Ramos (cell line): ENCODE data around the gene PRXL2A.
"Not testable (repeated sequence)": the region's sequence is repeated elsewhere in the genome, so short reads cannot be mapped to it uniquely, and the experiment has no call there.

Experiments used
- in situ Hi-C: fragments of 300-500 bp; cut with MboI; formaldehyde crosslinking; loops from one replicate; pipeline ENCODE4 v1.14.3; 2022; ENCODE audit warnings: low sequenced_read_pairs; ENCODE audit not compliant: unreplicated experiment

Gene PRXL2A, protein sequence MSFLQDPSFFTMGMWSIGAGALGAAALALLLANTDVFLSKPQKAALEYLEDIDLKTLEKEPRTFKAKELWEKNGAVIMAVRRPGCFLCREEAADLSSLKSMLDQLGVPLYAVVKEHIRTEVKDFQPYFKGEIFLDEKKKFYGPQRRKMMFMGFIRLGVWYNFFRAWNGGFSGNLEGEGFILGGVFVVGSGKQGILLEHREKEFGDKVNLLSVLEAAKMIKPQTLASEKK

DNA sequence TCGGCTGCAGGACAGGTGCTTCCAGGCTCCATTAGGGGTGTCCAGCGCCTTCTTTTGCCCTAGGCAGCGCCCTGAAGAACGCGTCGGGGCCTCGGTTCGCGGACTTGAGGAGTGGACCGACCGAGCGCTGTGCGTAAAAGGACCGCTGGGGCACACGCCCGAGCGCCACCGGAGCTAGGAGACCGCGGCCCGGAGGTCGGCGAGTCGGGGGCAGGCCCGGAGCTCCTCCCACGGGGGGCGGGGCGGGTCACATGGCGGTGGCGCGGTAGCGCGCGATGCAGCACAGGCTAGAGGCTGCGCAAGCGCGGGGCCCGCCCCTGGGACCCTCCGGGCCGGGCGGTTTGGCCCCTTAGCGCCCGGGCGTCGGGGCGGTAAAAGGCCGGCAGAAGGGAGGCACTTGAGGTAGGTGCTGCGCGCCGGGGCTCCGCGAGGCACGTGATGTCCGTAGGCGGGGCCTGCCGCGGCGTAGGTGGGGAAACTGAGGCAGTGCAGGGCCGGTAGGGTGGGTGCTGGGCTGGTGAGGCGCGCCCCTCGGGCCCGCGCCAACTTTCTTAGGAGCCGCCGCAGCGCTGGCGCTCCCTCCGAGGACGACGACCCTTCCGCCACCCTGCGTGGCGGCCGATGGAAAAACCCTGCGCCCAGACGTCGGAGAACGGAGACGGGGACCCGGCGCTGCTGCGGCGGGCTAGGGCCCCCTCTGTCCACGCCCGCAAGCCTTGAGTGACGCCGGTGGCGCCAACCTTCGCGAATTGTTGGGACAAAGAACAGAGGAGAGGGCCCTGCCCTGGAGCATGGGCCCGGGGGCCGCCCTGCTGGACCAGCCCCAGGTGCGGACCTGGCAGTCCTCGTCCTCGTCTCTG is at the start of gene PRXL2A:
PRXL2A (plus strand) TSS at position 310 of the 860 bp plus-strand sequence. CDS start 11,917 bp downstream, outside the sequence.
- in situ Hi-C loops: no loop called here

DNA sequence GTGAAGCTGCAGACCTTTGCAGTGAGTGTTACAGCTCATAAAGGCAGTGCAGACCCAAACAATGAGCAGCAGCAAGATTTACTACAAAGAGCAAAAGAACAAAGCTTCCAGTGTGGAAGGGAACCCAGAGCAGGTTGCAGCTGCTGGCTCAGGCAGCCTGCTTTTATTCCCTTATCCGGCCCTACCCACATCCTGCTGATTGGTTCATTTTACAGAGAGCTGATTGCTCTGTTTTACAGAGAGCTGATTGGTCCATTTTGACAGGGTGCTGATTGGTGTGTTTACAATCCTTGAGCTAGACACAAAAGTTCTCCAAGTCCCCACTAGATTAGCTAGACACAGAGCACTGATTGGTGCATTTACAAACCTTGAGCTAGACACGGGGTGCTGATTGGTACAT is 49.4 kb upstream of the PRXL2A start:
- in situ Hi-C loops: not testable (repeated sequence)

DNA sequence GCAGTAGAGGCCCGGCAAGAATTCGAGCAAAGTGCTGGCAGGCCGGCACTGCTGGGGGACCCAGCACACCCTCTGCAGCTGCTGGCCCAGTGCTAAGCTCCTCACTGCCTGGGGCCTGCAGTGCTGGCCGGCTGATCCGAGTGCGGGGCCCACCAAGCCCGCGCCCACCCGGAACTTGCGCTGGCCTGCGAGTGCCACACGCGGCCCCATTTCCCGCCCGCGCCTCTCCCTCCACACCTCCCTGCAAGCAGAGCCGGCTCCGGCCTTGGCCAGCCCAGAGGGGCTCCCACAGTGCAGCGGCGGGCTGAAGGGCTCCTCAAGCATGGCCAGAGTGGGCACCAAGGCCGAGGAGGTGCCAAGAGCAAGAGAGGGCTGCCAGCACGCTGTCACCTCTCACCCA is 48.7 kb upstream of the PRXL2A start:
- in situ Hi-C loops: no loop called here

DNA sequence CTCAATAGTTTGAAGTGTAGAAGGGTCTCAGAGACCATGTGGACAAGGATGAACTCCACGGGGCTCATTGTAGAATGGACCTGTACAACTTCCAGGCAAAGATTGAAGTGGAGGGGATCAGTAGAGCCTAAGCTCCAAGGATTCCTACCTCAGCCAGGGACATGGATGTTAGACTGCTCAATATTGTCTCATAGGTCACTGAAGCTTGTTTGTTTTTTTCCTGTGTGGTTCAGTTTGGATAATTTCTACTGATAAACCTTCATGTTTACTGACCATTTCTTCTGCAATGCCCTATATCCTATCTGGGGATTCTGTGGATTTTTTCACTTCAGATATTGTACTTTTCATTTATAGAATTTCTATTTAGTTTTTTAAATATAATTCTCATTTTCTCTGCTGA is 42.8 kb upstream of the PRXL2A start:
- in situ Hi-C loops: no loop called here

DNA sequence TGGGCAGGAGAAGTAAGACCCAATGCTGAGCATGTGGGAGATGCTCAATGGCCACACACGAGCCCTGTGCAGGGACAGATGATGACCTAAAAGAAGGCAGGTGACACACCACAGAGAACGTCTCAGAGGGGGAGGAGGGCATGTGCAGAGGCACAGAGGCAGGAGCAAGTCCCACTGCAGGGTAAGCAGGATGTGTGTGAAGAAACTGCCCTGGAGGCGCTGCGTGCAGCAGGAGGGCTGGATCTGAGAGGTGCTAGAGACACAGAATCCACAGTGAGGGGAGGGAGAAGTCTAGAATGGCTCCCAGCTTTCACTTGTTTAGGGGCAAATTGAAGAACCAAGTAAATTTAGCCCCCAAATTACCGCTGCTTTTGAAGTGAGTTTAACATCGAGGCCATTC is 36.9 kb upstream of the PRXL2A start:
- in situ Hi-C loops: no loop called here

DNA sequence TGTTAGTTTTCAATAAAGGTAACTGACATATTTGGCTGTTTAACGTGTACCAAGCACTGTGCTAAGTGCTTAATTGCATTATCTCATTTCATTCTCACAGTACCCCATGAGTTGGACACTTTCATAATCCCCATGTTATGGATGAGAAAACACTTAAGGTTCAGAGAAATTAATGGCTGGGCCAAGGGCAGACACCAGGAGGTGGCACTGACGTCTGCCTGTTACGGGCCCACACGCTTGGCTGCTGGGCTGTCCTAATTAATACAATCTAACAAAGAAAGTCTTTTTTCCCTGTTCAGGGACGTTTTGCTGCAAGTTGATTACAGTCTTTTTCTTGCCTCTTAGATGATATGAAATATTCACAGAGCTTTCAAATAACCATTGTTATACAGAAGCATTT is 35.7 kb upstream of the PRXL2A start:
- in situ Hi-C loops: no loop called here

DNA sequence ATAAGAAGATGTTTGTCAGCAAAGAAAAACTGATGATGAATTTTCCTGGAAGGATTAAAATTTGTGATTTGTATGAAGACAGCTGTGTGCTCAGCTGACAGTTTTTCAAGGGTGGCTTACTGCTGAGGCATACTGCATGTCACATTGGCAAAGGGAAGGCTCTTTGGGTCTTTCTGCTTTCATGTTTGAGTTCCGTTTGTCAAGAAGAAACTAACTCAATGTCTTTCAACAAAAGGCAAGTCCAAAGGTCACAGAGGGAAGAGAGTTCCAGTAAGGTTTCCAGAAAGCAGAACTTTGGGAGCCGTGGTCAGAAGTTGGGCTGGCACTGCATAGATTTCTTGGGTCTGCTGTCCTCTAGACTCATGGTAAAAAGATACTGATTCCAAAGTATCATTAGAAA is 34.8 kb upstream of the PRXL2A start:
- in situ Hi-C loops: no loop called here

DNA sequence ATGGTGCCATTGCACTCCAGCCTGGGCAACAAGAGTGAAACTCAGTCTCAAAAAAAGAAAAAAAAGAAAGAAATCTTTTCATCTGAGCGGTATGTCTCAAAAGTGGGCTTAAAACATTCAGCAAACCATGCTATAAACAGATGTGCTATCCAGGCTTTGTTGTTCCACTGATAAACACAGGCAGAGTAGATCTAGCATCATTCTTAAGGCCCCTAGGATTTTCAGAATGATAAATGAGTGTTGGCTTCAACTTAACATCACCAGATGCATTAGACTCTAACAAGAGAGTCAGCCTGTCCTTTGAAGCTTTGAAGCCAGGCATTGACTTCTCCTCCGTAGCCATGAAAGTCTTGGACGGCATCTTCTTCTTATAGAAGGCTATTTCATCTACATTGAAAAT is 28.6 kb upstream of the PRXL2A start:
- in situ Hi-C loops: no loop called here

DNA sequence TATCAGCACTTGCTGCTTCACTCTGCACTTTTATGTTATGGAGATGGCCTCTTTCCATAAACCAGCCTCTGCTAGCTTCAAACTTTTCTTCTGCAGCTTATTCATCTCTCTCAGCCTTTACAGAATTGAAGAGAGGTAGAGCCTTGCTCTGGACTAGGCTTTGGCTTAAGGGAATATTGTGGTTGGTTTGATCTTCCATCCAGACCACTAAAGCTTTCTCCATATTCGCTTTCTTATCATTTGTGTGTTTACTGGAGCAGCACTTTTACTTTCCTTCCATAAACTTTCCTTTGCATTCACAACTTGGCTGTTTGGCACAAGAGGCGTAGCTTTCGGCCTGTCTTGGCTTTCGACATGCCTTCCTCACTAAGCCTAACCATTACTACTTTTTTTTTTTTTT is 28.2 kb upstream of the PRXL2A start:
- in situ Hi-C loops: no loop called here

DNA sequence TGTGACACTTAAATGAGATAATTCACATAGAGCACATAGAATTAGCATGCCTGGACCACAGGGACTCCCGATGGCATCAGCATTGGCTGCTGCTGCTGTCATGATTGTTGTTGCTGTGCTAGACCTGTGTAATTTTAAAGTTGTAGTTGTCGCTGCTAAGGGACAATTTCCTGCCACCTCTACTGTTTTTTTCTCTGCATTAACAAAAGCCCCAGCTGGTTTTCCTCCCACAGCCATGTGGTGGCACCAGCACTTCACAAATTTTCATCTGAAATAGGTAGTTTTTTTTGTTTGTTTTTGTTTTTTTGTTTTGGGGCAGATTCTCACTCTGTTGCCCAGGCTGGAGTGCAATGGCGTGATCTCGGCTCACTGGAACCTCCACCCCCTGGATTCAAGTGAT is 25.4 kb upstream of the PRXL2A start:
- in situ Hi-C loops: no loop called here

DNA sequence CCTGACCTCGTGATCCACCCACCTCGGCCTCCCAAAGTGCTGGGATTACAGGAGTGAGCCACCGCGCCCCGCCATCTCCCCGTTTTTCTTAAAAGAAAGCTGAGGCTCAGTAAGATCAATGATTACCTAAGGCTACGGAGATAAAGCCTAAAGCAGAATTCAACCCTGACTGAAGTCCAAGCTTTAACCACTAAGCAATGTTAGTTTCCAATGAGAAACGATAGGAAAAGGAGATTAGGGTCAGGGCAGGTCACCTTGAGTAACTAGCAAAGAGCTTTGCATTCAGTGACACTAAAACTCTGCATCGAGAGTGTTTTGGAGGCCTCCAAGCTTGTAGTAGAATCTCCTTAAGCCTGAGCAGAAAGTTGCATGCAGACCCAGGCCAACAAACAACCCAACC is 17.6 kb upstream of the PRXL2A start:
- in situ Hi-C loops: no loop called here

DNA sequence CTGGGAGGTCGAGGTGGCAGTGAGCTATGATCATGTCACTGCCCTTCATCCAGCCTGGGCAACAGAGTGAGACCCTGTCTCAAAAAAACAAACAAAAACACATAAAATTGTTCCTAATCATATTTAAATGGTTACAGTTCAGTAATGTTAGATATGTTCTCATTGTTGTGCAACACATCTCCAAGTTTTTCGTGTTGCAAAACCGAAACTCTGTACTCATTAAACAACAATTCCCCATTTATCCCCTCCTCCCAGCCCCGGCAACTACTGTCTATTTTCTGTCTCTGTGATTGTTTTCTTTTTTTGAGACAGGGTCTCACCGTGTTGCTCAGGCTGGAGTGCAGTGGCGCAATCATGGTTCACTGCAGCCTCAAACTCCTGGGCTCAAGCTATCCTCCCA is 16.1 kb upstream of the PRXL2A start:
- in situ Hi-C loops: no loop called here

DNA sequence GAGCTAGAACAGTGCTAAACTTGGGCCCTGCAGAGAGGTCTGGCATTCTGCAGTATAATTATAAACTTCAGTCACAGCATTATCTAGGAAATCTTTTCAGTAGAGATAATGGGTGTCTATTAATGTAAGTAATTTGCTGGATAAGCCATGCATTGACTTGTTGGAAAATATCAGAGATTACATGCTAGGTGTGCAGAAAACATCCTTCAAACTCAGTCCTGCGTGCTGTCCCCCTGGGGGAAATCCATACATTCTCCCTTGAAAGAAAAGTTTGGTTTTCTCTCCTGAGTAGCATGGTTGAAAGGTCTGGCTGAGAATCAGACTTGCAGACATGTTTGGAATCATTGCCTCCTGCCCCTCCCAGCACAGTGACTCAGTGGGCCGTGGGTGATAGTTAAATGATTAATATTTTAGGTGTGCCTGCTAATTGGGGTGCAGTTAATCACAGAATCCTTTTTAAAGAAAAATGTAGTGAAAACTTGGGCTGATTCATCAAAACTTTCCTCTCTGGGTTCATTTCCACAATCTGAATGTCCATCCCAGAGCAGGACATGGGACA is 13.9 kb upstream of the PRXL2A start:
- in situ Hi-C loops: no loop called here

DNA sequence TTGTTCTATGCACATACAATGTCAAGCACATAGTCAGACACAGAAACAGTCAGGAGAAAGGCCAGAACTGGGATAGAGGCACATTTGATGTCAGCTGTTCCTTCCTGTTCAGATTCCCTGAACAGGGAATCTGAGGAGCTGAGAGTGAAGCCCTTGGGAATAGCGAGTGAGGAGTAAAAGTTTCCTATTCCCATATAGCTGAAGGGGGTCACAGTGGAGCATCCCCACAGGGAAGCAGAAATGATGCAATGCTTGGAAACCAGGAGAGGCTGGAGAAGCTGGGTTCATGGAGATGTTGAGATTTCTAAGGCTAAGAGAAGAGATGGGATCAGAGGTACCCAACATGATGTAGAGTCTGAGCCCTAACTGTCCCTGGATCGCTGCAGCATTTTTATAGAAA is 11.3 kb upstream of the PRXL2A start:
- in situ Hi-C loops: no loop called here

DNA sequence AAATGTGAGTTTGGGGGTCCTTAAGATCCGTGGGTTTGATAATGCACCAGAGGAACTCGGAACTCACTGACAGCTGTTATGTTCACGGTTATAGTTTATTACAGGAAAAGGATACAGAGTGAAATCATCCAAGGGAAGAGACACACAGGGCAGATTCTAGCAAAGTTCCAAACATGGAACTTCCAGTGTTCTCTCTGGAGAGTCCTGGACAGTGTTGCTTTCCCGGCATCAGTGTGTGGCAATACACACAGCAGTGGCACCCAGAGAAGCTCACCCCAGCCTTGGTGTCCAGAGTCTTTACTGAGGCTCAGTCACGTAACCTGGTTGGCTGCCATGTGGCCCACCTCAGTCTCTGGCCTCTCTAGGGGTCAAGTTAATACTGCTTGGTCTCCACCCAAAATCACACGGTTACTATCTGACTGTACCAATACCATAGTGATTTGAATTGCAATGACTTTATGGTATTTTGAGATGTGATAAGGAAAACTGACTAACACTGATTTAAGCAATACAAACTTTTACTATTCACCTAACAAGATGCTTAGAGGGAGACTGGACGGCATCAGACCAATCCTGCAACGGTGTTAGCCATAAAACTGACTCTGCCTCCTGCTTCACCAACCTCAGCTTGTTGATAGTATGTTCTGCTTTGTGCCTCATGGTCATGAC is 8.1 kb upstream of the PRXL2A start:
- in situ Hi-C loops: no loop called here

DNA sequence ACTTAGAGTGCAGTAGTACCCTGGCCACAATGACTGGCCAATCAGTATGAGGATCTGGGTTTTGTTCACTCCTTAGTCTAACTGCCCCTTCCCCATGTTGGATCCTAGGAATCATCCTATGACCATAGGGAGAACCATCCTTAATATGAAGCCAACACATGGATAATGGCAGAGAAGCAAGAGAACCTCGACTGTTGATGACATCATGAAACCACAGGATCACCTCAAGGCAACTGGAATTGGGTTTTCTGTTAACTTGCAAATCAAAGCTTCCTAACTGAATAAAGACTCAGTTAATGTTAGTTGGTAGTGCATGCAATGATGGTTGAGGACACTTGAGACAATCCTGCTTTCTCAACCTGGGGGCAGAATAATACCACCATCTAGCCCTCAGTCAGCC is 3.3 kb upstream of the PRXL2A start:
- in situ Hi-C loops: no loop called here

DNA sequence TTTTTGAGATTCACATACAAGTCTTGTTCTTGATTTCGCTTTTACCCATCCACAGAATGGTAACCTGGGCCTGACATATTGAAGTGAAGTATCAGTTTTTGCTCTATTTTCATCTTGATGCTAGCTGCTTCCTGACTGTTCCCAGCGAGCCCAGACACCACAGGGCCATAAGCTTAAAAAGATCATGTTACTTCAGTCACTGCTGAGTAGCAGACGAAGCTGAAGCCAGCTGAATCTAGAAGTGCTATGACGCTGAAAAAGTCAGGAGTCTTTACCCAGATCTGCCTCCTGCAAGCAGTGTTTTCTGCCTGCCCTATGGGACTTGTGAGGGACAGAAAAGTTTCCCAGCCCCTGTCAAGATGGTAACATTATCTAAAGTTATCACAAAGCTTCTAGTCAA is 2.7 kb upstream of the PRXL2A start:
- in situ Hi-C loops: no loop called here

DNA sequence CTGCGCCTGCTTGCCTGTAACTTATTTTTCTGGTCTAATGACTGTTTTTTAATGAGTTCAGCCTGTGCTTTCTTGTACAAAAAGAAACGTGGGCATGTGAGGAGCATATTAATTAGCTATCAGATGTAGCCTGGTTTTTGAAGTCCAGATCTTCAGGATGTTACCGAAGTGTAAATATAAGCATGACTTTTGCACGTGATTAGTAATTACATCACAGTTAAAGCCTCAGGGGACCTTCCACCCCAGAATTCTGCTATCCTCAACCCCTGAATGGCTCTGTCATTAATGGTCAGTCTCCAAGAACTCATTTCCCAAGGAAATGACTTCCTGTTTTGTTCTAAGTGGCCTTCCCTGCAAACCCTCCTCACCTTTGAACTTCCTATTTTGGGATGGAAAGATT is 2.1 kb upstream of the PRXL2A start:
- in situ Hi-C loops: no loop called here

DNA sequence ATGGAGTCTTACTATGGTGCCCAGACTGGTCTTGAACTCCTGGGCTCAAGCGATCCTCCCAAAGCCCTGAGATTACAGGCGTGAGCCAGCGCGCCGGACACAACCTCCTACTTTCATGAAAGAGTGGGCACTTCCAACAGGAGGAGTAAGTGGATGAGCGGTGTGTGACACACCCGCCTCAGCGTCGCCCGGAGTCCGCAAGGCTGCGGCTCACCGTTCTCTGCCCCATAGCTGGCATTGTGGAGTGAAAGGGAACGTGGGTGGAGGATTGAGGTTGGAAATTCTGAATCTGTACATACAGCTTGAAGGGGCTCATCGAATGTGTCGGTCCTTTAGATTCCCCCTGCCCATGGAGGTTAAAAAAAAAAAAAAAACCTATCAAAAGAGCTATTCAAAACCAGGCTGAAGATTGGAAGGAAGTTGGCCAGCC is 524 bp upstream of the PRXL2A start:
- in situ Hi-C loops: no loop called here

DNA sequence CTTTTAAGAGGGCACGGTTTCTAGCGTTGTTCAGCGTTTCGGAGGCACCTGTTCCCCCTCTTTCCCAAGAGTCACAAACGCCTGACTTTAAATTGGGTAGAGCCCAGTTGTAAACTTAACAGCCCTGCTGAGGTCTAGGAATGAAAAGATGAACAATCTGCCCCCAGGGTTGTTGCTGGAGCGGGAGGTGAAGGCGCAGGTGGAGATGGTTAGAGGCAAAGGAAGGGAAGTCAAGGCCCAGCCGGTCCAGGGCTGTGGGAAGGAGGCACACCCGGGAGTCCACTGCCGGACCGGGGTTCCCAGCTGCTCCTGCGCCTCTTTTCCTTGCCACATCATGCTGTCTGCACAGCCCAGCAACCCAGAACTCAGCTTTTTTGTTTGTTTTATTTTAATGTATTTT is 770 bp downstream of the PRXL2A start:
- in situ Hi-C loops: no loop called here

DNA sequence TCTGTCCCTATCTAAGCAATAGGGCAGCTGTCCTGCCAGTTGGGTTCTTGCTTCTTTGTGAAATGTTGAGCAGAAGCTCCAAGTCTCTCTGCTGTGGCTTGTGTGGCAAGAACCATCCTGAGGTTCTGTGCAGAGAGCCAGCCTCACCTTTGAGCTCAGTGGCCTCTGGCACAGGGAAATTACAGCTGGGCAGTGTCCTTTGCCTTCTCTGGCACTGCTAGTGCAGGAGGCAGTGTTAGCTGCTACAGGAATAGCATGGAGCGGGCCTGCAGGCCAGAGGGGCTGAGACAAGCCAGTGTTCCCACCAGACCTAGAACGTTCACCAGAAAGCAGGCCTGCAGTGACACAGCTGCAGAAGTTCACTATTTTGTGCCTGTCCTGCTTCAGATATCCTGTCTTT is 1.8 kb downstream of the PRXL2A start:
- in situ Hi-C loops: no loop called here
